Measurements from ENCODE around the gene PLXNA3. TPM values are rescaled to one million over a fixed set of nuclear protein-coding genes. Genes with fewer than 3 reads are reported as not detected.

PLXNA3 gene
- total RNA-seq, 1 experiment from 2014 or later = 36.3 TPM

DNA sequence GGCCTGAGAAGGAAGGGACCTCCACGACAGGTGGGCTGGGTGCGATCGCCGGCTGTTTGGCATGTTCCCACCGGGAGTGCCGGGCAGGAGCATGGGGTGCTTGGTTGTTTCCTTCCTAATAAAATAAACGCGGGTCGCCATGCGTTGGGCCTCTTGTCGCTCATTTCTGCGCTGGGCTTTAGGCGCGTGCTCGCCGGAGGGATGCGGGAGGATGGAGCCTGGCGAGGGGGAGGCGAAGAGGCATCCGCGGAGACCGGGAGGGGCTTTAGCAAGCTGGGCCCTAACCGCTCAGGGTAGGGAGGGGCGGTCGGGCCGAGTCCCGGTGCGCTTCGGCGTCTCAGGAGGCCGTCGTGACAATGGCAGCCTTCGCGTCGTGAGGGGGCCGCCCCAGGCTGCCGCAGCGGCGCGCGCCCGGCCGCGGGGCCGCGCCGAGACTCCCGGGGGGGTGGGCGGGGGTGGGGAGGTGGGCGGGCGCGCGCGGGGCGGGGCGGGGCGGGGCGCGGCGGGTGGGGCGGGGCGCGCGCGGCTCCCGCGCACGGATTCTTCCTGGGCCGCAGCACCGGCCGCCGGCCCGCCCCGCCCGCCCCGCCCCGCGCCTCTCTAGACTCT lies 21.6 kb upstream of the PLXNA3 start:
- Histone ChIP-seq H4K20me1 (ENCODE audit: control insufficient read depth, insufficient read depth, insufficient read length) (no peaks in the 10 kb centered on the region), H4K91ac (ENCODE audit: insufficient read length, low read depth, low read length) (no peak overlapping the region), H3K56ac (ENCODE audit: insufficient read length, low read depth, low read length) (no peak overlapping the region), H3K18ac (ENCODE audit: insufficient read length, low read depth, low read length) (no peak overlapping the region), H3K79me1 (ENCODE audit: insufficient read depth, low read depth, low read length, poor library complexity, severe bottlenecking) (no peaks in the 10 kb centered on the region), H2BK12ac (ENCODE audit: insufficient read length, low read depth, low read length) (no peak overlapping the region), H2BK120ac (ENCODE audit: low read depth, low read length, poor library complexity, severe bottlenecking) (no peak overlapping the region), H4K8ac (replicated peaks; ENCODE audit: insufficient read length, low read depth, low read length) (no peak overlapping the region), H3K9me3 (ENCODE audit: control insufficient read depth, low read depth, low read length) (peaks cover 30% of the 10 kb centered on the region), H3K9ac (ENCODE audit: extremely low read depth, insufficient read length, low read length) (peak overlapping the region; percentile 4), H3K27ac (ENCODE audit: insufficient read length, low read depth, low read length) (no peak overlapping the region), H3K23me2 (ENCODE audit: insufficient read length, low read depth, low read length, poor library complexity, severe bottlenecking) (peaks cover 7% of the 10 kb centered on the region), H2AK5ac (ENCODE audit: insufficient read length, low read length) (no peak overlapping the region), H2AFZ (ENCODE audit: low read length) (no peak overlapping the region), H3K4me1 (ENCODE audit: insufficient read depth, low read length) (no peaks in the 10 kb centered on the region), H2BK20ac (ENCODE audit: low read depth, low read length, poor library complexity, severe bottlenecking) (no peak overlapping the region), H2BK5ac (ENCODE audit: insufficient read length, low read length) (no peak overlapping the region), H3K4ac (ENCODE audit: low read depth, low read length) (no peak overlapping the region), H4K5ac (ENCODE audit: insufficient read length, low read depth, low read length) (no peak overlapping the region), H3K23ac (ENCODE audit: insufficient read length, low read depth, low read length) (no peak overlapping the region), H3T11ph (ENCODE audit: low read length) (no peak overlapping the region), H2BK15ac (ENCODE audit: low read depth, low read length) (no peak overlapping the region), H3K4me2 (ENCODE audit: insufficient read depth, insufficient read length, low read length) (peak overlapping the region; percentile 29), H3K79me2 (ENCODE audit: insufficient read depth, low read length) (peaks cover 2% of the 10 kb centered on the region; the same call in 1 of the 2 replicates), H3K14ac (ENCODE audit: insufficient read depth, low read length) (peak overlapping the region; percentile 70; the same call in 1 of the 2 replicates), H3K27me3 (ENCODE audit: insufficient read depth, low read length) (no peaks in the 10 kb centered on the region)
- peaks cover 67 to 87% of the 10 kb centered on the region in 2 experiments for H3K9me3 Mint-ChIP-seq
- peak overlapping the region in 2 of 3 experiments; percentile 53 to 77; a peak in 3 of 7 replicates for H3K27ac Mint-ChIP-seq
- peak overlapping the region; percentile 70 to 85 for H3K4me3 Mint-ChIP-seq
- no peaks in the 10 kb centered on the region for H3K27me3 Mint-ChIP-seq (ENCODE audit: low read depth)
- TF ChIP-seq, protein P1, sequence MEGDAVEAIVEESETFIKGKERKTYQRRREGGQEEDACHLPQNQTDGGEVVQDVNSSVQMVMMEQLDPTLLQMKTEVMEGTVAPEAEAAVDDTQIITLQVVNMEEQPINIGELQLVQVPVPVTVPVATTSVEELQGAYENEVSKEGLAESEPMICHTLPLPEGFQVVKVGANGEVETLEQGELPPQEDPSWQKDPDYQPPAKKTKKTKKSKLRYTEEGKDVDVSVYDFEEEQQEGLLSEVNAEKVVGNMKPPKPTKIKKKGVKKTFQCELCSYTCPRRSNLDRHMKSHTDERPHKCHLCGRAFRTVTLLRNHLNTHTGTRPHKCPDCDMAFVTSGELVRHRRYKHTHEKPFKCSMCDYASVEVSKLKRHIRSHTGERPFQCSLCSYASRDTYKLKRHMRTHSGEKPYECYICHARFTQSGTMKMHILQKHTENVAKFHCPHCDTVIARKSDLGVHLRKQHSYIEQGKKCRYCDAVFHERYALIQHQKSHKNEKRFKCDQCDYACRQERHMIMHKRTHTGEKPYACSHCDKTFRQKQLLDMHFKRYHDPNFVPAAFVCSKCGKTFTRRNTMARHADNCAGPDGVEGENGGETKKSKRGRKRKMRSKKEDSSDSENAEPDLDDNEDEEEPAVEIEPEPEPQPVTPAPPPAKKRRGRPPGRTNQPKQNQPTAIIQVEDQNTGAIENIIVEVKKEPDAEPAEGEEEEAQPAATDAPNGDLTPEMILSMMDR (conservative IDR thresholded peaks at IDR 0.05) = no peak
- WGBS (ENCODE audit: extremely low coverage, insufficient read length, low lambda C conversion rate) = no CpG with 5 or more reads among the region's 78 CpGs
- H3K4me1 Mint-ChIP-seq = peaks cover 8 to 10% of the 10 kb centered on the region in 2 experiments
- DNase-seq = peak; percentile 54
- H3K36me3 Mint-ChIP-seq (ENCODE audit: insufficient read depth in 1 of 3, low read depth in 3 of 3) = peaks cover 20 to 63% (median 61%) of the 10 kb centered on the region in 3 experiments
